ENCODE data around the gene WFDC5.

- TF ChIP-seq EZH2phosphoT487 (conservative IDR thresholded peaks at IDR 0.05; ENCODE audit: low read length) (no peak), CTCF (IDR thresholded peaks at IDR 0.05; ENCODE audit: insufficient read depth, low read length, poor library complexity, severe bottlenecking) (no peak)
Measured at GRCh38 chr20:45103072-45103471, 11.9 kb downstream of the WFDC5 start.

Measured in SU-DHL-6 (cell line).